COR-L47 (cell line): ENCODE data around the gene FLNC.

Source experiments
- DNase-seq: peaks from one replicate; lab custom pipeline; 2025; lab: John Stamatoyannopoulos, UW

FLNC gene

GRCh38 chr7:128831994-128832879, 2.0 kb downstream of the FLNC start:
- DNase-seq: no peak

GRCh38 chr7:128832880-128833147, 2.6 kb downstream of the FLNC start:
- DNase-seq: no peak

GRCh38 chr7:128833148-128833945, 3.1 kb downstream of the FLNC start:
- peak; percentile 45 for DNase-seq

- DNase-seq: no peak
Observed at GRCh38 chr7:128833946-128834325, 3.7 kb downstream of the FLNC start.

- DNase-seq: no peak
Observed at GRCh38 chr7:128835231-128835751, 5.1 kb downstream of the FLNC start.

- DNase-seq: no peak
Observed at GRCh38 chr7:128835790-128836641, 5.8 kb downstream of the FLNC start.

- DNase-seq: no peak
Observed at GRCh38 chr7:128836729-128837348, 6.6 kb downstream of the FLNC start.

GRCh38 chr7:128837521-128837921, 7.3 kb downstream of the FLNC start:
- no peak for DNase-seq

GRCh38 chr7:128838109-128838779, 8.0 kb downstream of the FLNC start:
- no peak for DNase-seq

- no peak for DNase-seq
Observed at GRCh38 chr7:128838981-128839731, 8.9 kb downstream of the FLNC start.

- no peak for DNase-seq
Observed at GRCh38 chr7:128839751-128840177, 9.6 kb downstream of the FLNC start.

- DNase-seq: no peak
Observed at GRCh38 chr7:128840326-128841170, 10.3 kb downstream of the FLNC start.

GRCh38 chr7:128841171-128841690, 11.0 kb downstream of the FLNC start:
- DNase-seq: no peak

- no peak for DNase-seq
Observed at GRCh38 chr7:128841921-128842673, 11.9 kb downstream of the FLNC start.

- no peak for DNase-seq
Observed at GRCh38 chr7:128842674-128843641, 12.8 kb downstream of the FLNC start.

- DNase-seq: no peak
Observed at GRCh38 chr7:128843938-128844621, 13.9 kb downstream of the FLNC start.
